ENCODE measurements around the gene IGSF6.

IGSF6 gene

GRCh38 chr16:21641916-21642315 is 10.5 kb downstream of the IGSF6 start (continued):
- TF ChIP-seq, protein P1, sequence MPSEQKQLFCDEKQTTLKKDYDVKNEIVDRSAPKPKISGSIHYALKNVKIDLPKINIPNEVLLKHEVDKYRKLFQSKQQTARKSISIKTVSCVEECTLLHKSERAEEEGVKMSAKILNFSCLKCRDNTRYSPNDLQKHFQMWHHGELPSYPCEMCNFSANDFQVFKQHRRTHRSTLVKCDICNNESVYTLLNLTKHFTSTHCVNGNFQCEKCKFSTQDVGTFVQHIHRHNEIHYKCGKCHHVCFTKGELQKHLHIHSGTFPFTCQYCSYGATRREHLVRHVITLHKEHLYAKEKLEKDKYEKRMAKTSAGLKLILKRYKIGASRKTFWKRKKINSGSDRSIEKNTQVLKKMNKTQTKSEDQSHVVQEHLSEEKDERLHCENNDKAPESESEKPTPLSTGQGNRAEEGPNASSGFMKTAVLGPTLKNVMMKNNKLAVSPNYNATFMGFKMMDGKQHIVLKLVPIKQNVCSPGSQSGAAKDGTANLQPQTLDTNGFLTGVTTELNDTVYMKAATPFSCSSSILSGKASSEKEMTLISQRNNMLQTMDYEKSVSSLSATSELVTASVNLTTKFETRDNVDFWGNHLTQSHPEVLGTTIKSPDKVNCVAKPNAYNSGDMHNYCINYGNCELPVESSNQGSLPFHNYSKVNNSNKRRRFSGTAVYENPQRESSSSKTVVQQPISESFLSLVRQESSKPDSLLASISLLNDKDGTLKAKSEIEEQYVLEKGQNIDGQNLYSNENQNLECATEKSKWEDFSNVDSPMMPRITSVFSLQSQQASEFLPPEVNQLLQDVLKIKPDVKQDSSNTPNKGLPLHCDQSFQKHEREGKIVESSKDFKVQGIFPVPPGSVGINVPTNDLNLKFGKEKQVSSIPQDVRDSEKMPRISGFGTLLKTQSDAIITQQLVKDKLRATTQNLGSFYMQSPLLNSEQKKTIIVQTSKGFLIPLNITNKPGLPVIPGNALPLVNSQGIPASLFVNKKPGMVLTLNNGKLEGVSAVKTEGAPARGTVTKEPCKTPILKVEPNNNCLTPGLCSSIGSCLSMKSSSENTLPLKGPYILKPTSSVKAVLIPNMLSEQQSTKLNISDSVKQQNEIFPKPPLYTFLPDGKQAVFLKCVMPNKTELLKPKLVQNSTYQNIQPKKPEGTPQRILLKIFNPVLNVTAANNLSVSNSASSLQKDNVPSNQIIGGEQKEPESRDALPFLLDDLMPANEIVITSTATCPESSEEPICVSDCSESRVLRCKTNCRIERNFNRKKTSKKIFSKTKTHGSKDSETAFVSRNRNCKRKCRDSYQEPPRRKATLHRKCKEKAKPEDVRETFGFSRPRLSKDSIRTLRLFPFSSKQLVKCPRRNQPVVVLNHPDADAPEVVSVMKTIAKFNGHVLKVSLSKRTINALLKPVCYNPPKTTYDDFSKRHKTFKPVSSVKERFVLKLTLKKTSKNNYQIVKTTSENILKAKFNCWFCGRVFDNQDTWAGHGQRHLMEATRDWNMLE (tag by site-specific recombination; conservative IDR thresholded peaks at IDR 0.05; ENCODE audit: low read depth), result no peak

GRCh38 chr16:21639493-21639892 is 12.9 kb downstream of the IGSF6 start:
- Histone ChIP-seq H3K4me3 (ENCODE audit: low read depth, low read length) (no peak overlapping the region), H3K9me3 (ENCODE audit: control insufficient read depth, insufficient read depth, low read depth, low read length) (no peaks in the 10 kb centered on the region), H3K27ac (ENCODE audit: extremely low read depth, low read depth, low read length) (no peak overlapping the region), H3K36me3 (ENCODE audit: control insufficient read depth in 2 of 2, insufficient read depth in 1 of 2, low read length in 2 of 2) (peaks cover 0 to under 1% of the 10 kb centered on the region in 2 experiments; a peak in 1 of 3 replicates), H3K4me1 (ENCODE audit: control insufficient read depth, insufficient read depth, low read length) (no peaks in the 10 kb centered on the region)
- CTCF ChIA-PET, result interaction anchor here (0.6 to 2.4 kb wide), 7 partner anchors 8 to 68 kb away, joined by 3 to 11 read pairs (median 3); no protein-coding TSS in a partner anchor
- TF ChIP-seq ZNF202 (tag by site-specific recombination; IDR thresholded peaks at IDR 0.05; ENCODE audit: borderline replicate concordance), result no peak
- TF ChIP-seq, protein P2, sequence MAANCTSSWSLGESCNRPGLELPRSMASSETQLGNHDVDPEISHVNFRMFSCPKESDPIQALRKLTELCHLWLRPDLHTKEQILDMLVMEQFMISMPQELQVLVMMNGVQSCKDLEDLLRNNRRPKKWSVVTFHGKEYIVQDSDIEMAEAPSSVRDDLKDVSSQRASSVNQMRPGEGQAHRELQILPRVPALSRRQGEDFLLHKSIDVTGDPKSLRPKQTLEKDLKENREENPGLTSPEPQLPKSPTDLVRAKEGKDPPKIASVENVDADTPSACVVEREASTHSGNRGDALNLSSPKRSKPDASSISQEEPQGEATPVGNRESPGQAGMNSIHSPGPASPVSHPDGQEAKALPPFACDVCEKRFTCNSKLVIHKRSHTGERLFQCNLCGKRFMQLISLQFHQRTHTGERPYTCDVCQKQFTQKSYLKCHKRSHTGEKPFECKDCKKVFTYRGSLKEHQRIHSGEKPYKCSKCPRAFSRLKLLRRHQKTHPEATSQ (tag by site-specific recombination; IDR thresholded peaks at IDR 0.05), result no peak
- TF ChIP-seq KLF8 (tag by site-specific recombination; IDR thresholded peaks at IDR 0.05), result no peak
- TF ChIP-seq ZNF529 (tag by site-specific recombination; IDR thresholded peaks at IDR 0.05; ENCODE audit: insufficient replicate concordance), result no peak
- TF ChIP-seq ZNF623 (tag by site-specific recombination; IDR thresholded peaks at IDR 0.05), result no peak
- TF ChIP-seq ZNF426 (tag by site-specific recombination; IDR thresholded peaks at IDR 0.05), result no peak
- no peak for TF ChIP-seq ZFHX2 (tag by site-specific recombination; conservative IDR thresholded peaks at IDR 0.05)
- TF ChIP-seq ZNF239 (tag by site-specific recombination; IDR thresholded peaks at IDR 0.05), result no peak
- no peak for TF ChIP-seq ZNF335 (tag by site-specific recombination; conservative IDR thresholded peaks at IDR 0.05)
- TF ChIP-seq ZNF621 (tag by site-specific recombination; IDR thresholded peaks at IDR 0.05), result no peak
- no peak for TF ChIP-seq GFI1B (tag by site-specific recombination; IDR thresholded peaks at IDR 0.05)
- no peak for TF ChIP-seq ZBTB8A (tag by site-specific recombination; IDR thresholded peaks at IDR 0.05)
- TF ChIP-seq, protein P3, sequence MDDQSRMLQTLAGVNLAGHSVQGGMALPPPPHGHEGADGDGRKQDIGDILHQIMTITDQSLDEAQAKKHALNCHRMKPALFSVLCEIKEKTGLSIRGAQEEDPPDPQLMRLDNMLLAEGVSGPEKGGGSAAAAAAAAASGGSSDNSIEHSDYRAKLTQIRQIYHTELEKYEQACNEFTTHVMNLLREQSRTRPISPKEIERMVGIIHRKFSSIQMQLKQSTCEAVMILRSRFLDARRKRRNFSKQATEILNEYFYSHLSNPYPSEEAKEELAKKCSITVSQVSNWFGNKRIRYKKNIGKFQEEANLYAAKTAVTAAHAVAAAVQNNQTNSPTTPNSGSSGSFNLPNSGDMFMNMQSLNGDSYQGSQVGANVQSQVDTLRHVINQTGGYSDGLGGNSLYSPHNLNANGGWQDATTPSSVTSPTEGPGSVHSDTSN (CRISPR knock-in tag; IDR thresholded peaks at IDR 0.05), result no peak
- no peak for TF ChIP-seq ZSCAN16 (tag by site-specific recombination; IDR thresholded peaks at IDR 0.05)
- TF ChIP-seq ZNF404 (tag by site-specific recombination; IDR thresholded peaks at IDR 0.05), result no peak
- TF ChIP-seq BCL6B (tag by site-specific recombination; IDR thresholded peaks at IDR 0.05), result no peak
- no peak for TF ChIP-seq ZNF302 (tag by site-specific recombination; IDR thresholded peaks at IDR 0.05; ENCODE audit: low read depth)
- no peak for TF ChIP-seq ZBTB48 (tag by site-specific recombination; IDR thresholded peaks at IDR 0.05)
- TF ChIP-seq ZNF221 (tag by site-specific recombination; IDR thresholded peaks at IDR 0.05; ENCODE audit: borderline replicate concordance), result no peak
- TF ChIP-seq ZNF19 (tag by site-specific recombination; IDR thresholded peaks at IDR 0.05; ENCODE audit: low read depth), result no peak
- POLR2A ChIA-PET, result no interaction called here

Data from HEK293 (cell line).